Retinal pigment epithelial cell (primary cell): ENCODE measurements around the gene TOR4A.
"Not testable (repeated sequence)": the region's sequence is repeated elsewhere in the genome, so short reads cannot be mapped to it uniquely, and the experiment has no call there.

Source experiments
- DNase-seq: peaks from one replicate; pipeline ENCODE4 v3.0.0-alpha.2; 2010; ENCODE audit warnings: low read depth
- H3K4me3 ChIP-seq: 2 replicates; pipeline ENCODE4 v1.5.1; 2011; ENCODE audit warnings: mild to moderate bottlenecking, low read length, control low read depth, moderate library complexity
- CTCF ChIP-seq: conservative IDR thresholded peaks from 2 replicates; pipeline ENCODE4 v1.5.1; 2011; ENCODE audit warnings: low read depth, low read length, control low read depth, inconsistent platforms

TOR4A gene

DNA sequence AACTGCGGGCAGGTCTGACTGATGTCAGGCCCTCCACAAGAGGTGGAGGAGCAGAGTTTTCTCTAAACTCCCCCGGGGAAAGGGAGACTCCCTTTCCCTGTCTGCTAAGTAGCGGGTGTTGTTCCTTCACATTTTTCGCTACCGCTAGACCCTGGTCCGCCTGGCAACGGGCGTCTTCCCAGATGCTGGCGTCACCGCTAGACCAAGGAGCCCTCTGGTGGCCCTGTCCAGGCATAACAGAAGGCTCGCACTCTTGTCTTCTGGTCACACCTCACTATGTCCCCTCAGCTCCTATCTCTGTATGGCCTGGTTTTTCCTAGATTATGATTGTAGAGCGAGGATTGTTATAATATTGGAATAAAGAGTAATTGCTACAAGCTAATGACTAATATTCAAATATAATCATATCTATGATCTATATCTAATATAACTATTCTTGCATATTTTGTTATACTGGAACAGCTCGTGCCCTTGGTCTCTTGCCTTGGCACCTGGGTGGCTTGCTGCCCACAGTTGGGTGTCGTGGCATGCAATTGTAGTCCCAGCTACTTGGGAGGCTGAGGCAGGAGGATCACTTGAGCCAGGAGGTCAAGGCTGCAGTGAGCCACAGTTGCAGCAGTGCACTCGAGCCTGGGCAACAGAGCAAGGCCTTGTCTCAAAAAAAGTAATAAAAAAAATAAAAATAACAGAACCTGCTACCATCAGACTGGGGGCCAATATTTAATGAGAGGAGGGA lies 15.2 kb upstream of the TOR4A start:
- not testable (repeated sequence) for H3K4me3 ChIP-seq, DNase-seq
- TF ChIP-seq CTCF = peak; percentile 49

DNA sequence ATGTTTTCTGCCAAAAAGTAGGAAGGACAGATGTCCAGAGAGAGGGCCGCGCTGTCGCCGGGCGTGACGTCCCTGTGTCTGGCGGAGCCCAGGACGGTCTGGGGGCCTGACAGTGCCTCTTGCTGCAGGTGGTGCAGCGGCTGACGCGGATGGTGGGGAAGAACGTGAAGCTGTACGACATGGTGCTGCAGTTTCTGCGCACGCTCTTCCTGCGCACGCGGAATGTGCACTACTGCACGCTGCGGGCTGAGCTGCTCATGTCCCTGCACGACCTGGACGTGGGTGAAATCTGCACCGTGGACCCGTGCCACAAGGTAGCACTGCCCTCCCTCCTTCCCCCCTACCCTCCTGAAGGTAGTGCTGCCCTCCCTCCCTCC lies 14.6 kb upstream of the TOR4A start:
- no peak for TF ChIP-seq CTCF
- DNase-seq = no peak
- no peak overlapping the region for H3K4me3 ChIP-seq

GRCh38 chr9:137263506-137263905 lies 14.0 kb upstream of the TOR4A start:
- TF ChIP-seq CTCF = no peak
- H3K4me3 ChIP-seq = no peak overlapping the region
- DNase-seq = no peak

- TF ChIP-seq CTCF = no peak
- no peak overlapping the region for H3K4me3 ChIP-seq
- DNase-seq = no peak
These were observed 13.5 kb upstream of the TOR4A start for GRCh38 chr9:137264067-137264466.

DNA sequence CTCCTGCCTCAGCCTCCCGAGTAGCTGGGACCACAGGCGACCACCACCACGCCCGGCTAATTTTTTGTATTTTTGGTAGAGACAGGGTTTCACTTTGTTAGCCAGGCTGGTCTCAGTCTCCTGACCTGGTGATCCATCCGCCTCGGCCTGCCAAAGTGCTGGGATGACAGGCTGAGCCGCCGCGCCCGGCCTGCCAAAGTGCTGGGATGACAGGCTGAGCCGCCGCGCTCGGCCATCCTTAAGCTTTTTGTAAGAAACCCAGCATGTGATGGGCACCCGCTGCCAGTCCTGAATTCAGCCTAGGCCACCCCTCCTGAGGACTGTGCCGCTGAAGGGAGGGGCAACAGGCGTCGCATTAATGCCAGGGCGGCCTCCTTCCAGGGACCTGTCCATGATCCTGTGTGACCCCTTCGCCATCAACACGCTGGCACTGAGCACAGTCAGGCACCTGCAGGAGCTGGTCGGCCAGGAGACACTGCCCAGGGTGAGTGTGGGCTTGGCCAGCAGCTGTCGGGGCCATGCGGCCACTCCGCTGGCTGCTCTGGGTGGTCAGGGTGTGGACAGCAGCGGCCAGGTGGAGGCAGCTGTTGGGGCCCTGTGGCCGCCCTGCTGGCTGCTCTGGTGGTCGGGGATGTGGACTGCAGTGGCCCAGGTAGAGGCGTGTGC lies 11.9 kb upstream of the TOR4A start:
- no peak for DNase-seq
- TF ChIP-seq CTCF = no peak
- H3K4me3 ChIP-seq = no peak overlapping the region

DNA sequence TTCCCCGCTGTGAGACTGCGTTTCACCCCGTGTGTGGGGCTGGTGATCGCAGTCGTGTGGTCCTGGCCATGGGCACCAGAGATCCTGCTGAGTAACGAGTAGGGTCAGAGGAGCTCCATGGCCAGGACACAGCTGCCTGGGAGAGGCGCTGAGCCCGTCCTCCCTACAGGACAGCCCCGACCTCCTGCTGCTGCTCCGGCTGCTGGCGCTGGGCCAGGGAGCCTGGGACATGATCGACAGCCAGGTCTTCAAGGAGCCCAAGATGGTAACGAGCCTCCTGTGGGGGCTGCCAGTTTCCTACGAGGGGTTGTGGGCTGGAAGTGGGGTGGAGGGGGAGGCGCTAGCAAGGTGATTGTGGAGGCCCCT lies 11.4 kb upstream of the TOR4A start:
- TF ChIP-seq CTCF = no peak
- DNase-seq = no peak
- no peak overlapping the region for H3K4me3 ChIP-seq
